Skeletal muscle satellite cell (primary cell): ENCODE results near the gene MYO1F.
"Not testable (repeated sequence)": the region's sequence is repeated elsewhere in the genome, so short reads cannot be mapped to it uniquely, and the experiment has no call there.

Experiments
- H3K27me3 ChIP-seq: 2 replicates; pipeline ENCODE4 v1.7.0; 2013; ENCODE audit warnings: low read length; ENCODE audit not compliant: control insufficient read depth, insufficient read depth
- H3K36me3 ChIP-seq: 2 replicates; pipeline ENCODE4 v1.7.0; 2013; ENCODE audit warnings: mild to moderate bottlenecking, control low read depth, low read length; ENCODE audit not compliant: insufficient read depth
- H3K4me1 ChIP-seq: 2 replicates; pipeline ENCODE4 v1.7.0; 2013; ENCODE audit warnings: low read length; ENCODE audit not compliant: control insufficient read depth, insufficient read depth
- H3K4me2 ChIP-seq: 2 replicates; pipeline ENCODE4 v1.7.0; 2013; ENCODE audit warnings: mild to moderate bottlenecking, low read length
- H3K4me3 ChIP-seq: 2 replicates; pipeline ENCODE4 v1.7.0; 2013; ENCODE audit warnings: low read length
- H3K9ac ChIP-seq: 2 replicates; pipeline ENCODE4 v1.7.0; 2013; ENCODE audit warnings: mild to moderate bottlenecking, low read depth, low read length, moderate library complexity
- H3K9me3 ChIP-seq: replicated peaks from 2 replicates; pipeline ENCODE4 v1.7.0; 2013; ENCODE audit warnings: mild to moderate bottlenecking, control low read depth, low read length

MYO1F gene

GRCh38 chr19:8576273-8576993, 809 bp downstream of the MYO1F start:
- H3K27me3 ChIP-seq, result peaks cover 9% of the 10 kb centered on the region
- no peak overlapping the region for H3K4me3 ChIP-seq
- H3K4me2 ChIP-seq, result no peak overlapping the region
- no peak overlapping the region for H3K9ac ChIP-seq
- H3K4me1 ChIP-seq, result peaks cover 7% of the 10 kb centered on the region
- no peaks in the 10 kb centered on the region for H3K9me3 ChIP-seq
- H3K36me3 ChIP-seq, result no peaks in the 10 kb centered on the region

- Histone ChIP-seq H3K9ac (no peak overlapping the region), H3K36me3 (no peaks in the 10 kb centered on the region), H3K27me3 (peaks cover 9% of the 10 kb centered on the region), H3K9me3 (no peaks in the 10 kb centered on the region), H3K4me1 (peaks cover 14% of the 10 kb centered on the region), H3K4me2 (peak overlapping the region; percentile 42), H3K4me3 (no peak overlapping the region)
Measured at GRCh38 chr19:8575467-8575997, 1.7 kb downstream of the MYO1F start.

GRCh38 chr19:8574619-8574922, 2.7 kb downstream of the MYO1F start:
- H3K4me2 ChIP-seq, H3K9ac ChIP-seq, H3K36me3 ChIP-seq, H3K4me3 ChIP-seq, H3K9me3 ChIP-seq, H3K27me3 ChIP-seq: not testable (repeated sequence)
- H3K4me1 ChIP-seq, result peaks cover 18% of the 10 kb centered on the region

DNA sequence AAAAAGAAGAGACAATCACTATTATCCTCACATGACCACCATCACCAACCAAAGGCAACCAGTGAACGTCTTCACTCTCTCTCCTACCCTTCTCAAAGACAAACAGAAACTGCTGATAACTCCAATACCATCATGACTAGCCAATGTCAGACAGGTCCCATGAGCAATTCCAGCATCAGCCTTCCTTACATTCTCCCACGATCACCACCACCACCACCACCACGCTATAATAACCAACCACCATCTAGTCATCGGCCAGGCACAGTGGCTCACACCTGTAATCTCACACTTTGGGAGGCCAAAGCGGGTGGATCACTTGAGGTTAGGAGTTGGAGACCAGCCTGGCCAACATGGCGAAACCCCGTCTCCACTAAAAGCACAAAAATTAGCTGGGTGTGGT, 3.9 kb downstream of the MYO1F start:
- peaks cover 28% of the 10 kb centered on the region for H3K4me1 ChIP-seq
- H3K36me3 ChIP-seq, result no peaks in the 10 kb centered on the region

DNA sequence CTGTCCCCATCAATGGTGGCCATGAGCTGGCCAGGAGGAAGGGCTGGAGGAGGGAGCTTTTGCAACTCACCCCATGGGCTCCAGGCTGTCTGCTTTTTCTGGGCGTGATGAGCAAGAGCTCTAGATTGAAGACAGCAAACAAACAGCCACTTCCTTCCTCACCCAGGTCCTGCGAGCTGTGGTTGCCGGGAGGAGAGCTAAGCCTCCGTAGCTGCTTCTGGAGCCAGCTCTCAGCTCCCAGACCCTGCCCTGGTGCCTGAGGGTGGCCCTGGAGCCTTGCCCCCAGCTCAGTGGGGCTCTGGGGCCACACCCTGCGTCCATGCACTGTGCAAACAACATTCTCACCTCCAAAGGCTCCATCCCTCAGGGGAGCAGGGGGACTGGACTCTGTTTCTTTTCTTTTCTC, 6.2 kb downstream of the MYO1F start:
- no peak overlapping the region for H3K9ac ChIP-seq
- H3K4me3 ChIP-seq, result no peak overlapping the region
- peaks cover 28% of the 10 kb centered on the region for H3K4me1 ChIP-seq
- H3K27me3 ChIP-seq, result no peaks in the 10 kb centered on the region
- H3K4me2 ChIP-seq, result peak overlapping the region; percentile 74
- no peaks in the 10 kb centered on the region for H3K9me3 ChIP-seq
- H3K36me3 ChIP-seq, result no peaks in the 10 kb centered on the region

More for the DNA sequence above, 3.9 kb downstream of the MYO1F start:
- Histone ChIP-seq H3K27me3 (peaks cover 5% of the 10 kb centered on the region), H3K9ac (no peak overlapping the region), H3K4me3 (no peak overlapping the region), H3K9me3 (no peaks in the 10 kb centered on the region), H3K4me2 (no peak overlapping the region)

- H3K27me3 ChIP-seq, result no peaks in the 10 kb centered on the region
- H3K9me3 ChIP-seq, result no peaks in the 10 kb centered on the region
- no peak overlapping the region for H3K9ac ChIP-seq
- peak overlapping the region; percentile 72 for H3K4me2 ChIP-seq
- H3K4me1 ChIP-seq, result peaks cover 21% of the 10 kb centered on the region
- H3K4me3 ChIP-seq, result peak overlapping the region; percentile 46
- no peaks in the 10 kb centered on the region for H3K36me3 ChIP-seq
Measured at GRCh38 chr19:8569066-8569771, 8.0 kb downstream of the MYO1F start.

- H3K9me3 ChIP-seq, result no peaks in the 10 kb centered on the region
- no peak overlapping the region for H3K4me3 ChIP-seq
- no peaks in the 10 kb centered on the region for H3K36me3 ChIP-seq
- H3K4me2 ChIP-seq, result no peak overlapping the region
- H3K9ac ChIP-seq, result no peak overlapping the region
- H3K4me1 ChIP-seq, result peaks cover 21% of the 10 kb centered on the region
- H3K27me3 ChIP-seq, result no peaks in the 10 kb centered on the region
Measured at GRCh38 chr19:8567522-8568172, 9.6 kb downstream of the MYO1F start.

DNA sequence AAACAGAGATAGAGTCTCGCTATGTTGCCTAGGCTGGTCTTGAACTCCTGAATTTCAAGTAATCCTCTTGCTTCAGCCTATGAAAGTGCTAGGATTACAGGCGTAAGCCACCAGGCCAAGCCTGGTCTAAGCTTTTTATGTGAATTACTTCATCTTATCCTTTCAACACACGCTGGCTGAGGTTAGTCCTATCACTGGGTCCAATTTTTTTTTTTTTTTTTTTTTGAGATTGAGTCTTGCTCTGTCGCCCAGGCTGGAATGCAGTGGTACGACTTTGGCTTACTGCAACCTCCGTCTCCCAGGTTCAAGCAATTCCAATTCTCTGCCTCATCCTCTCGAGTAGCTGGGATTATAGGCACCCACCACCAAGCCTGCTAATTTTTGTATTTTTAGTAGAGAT, 10.4 kb downstream of the MYO1F start:
- H3K4me1 ChIP-seq, result peaks cover 21% of the 10 kb centered on the region
- H3K4me2 ChIP-seq, result no peak overlapping the region
- no peak overlapping the region for H3K4me3 ChIP-seq
- H3K36me3 ChIP-seq, result no peaks in the 10 kb centered on the region
- H3K9ac ChIP-seq, result no peak overlapping the region
- H3K27me3 ChIP-seq, result no peaks in the 10 kb centered on the region
- no peaks in the 10 kb centered on the region for H3K9me3 ChIP-seq

DNA sequence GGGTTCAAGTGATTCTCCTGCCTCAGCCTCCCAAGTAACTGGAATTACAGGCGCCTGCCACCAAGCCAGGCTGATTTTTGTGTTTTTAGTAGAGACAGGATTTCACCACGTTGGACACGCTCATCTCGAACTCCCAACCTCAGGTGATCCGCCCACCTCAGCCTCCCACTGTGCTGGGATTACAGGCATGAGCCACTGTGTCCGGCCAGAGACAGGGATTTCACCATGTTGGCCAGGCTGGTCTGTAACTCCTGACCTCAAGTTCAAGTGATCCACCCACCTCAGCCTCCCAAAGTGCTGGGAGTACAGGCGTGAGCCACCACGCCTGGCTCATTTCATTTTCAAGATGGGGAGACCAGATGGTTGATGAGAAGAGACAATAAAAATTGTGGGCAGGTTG, 12.4 kb downstream of the MYO1F start:
- H3K9ac ChIP-seq, H3K27me3 ChIP-seq, H3K36me3 ChIP-seq, H3K4me3 ChIP-seq, H3K4me2 ChIP-seq, H3K9me3 ChIP-seq: not testable (repeated sequence)
- H3K4me1 ChIP-seq, result peaks cover 13% of the 10 kb centered on the region

- no peaks in the 10 kb centered on the region for H3K36me3 ChIP-seq
- no peak overlapping the region for H3K4me2 ChIP-seq
- H3K9me3 ChIP-seq, result no peaks in the 10 kb centered on the region
- H3K4me1 ChIP-seq, result no peaks in the 10 kb centered on the region
- no peaks in the 10 kb centered on the region for H3K27me3 ChIP-seq
- H3K9ac ChIP-seq, result no peak overlapping the region
- H3K4me3 ChIP-seq, result no peak overlapping the region
Measured at GRCh38 chr19:8561075-8561764, 16.0 kb downstream of the MYO1F start.

DNA sequence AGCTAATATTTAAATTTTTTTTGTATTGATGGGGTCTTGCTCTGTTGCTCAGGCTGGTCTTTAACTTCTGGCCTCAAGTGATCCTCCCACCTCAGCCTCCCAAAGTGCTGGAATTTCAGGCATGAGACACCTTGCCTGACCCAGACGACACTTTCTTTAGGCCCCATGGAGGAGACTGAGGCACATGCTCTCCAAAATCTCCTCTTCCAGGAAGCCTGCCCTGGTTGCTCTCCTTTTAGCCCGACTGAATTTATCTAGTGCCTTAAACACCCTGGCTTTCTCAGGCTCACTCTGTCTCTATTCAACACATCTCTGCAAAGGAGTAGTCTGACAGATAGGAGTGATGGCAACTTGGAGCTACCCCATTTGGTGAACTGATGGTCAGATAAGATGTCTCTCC, 18.9 kb downstream of the MYO1F start:
- Histone ChIP-seq H3K4me3 (no peak overlapping the region), H3K27me3 (no peaks in the 10 kb centered on the region), H3K4me1 (no peaks in the 10 kb centered on the region), H3K9ac (no peak overlapping the region), H3K4me2 (no peak overlapping the region), H3K9me3 (no peaks in the 10 kb centered on the region), H3K36me3 (no peaks in the 10 kb centered on the region)
